ENCODE data around the gene CASP10. TPM values are rescaled to one million over a fixed set of nuclear protein-coding genes. Genes with fewer than 3 reads are reported as not detected.
A peak's percentile ranks its signal among the peaks of the same experiment; 100 is the strongest.
"Not testable (repeated sequence)": the region's sequence is repeated elsewhere in the genome, so short reads cannot be mapped to it uniquely, and the experiment has no call there.

CASP10 gene
- total RNA-seq, 2 experiments from 2014 or later, result 40.7 to 42.8 TPM

DNA sequence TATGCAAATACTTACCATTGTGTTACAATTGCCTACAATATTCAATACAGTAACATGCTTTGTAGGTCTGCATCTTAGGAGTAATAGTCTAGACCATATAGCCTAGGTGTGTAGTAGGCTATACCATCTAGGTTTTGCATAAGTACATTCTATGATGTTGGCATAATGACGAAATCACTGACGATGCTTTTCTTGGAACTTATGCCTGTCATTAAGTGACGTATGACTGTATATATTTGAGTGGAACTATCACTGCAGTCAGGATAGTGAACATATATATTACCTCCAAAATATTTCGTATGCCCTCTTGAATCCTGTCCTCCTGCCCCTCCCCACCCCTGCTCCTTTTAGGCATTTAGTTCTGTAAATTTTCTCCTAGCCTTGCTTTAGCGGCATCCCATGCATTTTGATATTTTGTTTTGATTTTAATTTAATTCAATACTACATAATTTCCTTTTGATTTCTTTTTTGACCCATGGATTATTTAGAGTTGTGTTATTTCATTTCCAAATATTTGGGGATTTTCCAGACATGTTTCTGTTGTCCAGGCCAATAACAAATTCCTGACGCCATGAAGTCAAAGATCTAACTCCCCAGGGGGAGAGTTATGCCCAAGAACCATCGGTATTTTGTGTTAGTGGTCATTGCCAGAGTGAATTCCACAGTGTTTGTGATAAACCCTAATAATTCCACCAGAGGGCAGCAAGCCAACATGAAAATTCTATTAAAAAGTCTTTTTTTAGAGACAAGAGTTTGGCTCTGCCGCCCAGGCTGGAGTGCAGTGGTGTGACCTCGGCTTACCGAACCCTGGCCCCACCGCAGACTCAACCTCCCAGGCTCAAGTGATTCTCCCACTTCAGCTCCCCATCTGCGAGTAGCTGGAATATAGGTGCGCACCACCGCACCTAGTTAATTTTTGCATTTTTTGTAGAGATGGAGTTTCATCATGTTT, 53.2 kb downstream of the CASP10 start:
- Mint-ChIP-seq H3K27ac (peak overlapping the region; percentile 82), H3K4me1 (ENCODE audit: low read depth) (peaks cover 47% of the 10 kb centered on the region), H3K4me3 (peak overlapping the region; percentile 98), H3K27me3 (ENCODE audit: low read depth) (no peaks in the 10 kb centered on the region), H3K36me3 (ENCODE audit: low read depth) (peaks cover 56% of the 10 kb centered on the region), H3K9me3 (ENCODE audit: insufficient read depth) (no peaks in the 10 kb centered on the region)
- peak; percentile 8 for ATAC-seq
- CTCF ChIA-PET, result interaction anchor here (0.5 to 4.6 kb wide), 26 partner anchors 15 to 943 kb away, joined by 3 to 455 read pairs (median 4); partner anchors contain the start of genes CASP10, CASP8 and CFLAR
- DNase-seq, result peak; percentile 77
- POLR2A ChIA-PET, result interaction anchor here (0.6 to 7.1 kb wide), 4 partner anchors 15 to 26 kb away, joined by 3 to 221 read pairs (median 18); partner anchors contain the start of gene CASP8

DNA sequence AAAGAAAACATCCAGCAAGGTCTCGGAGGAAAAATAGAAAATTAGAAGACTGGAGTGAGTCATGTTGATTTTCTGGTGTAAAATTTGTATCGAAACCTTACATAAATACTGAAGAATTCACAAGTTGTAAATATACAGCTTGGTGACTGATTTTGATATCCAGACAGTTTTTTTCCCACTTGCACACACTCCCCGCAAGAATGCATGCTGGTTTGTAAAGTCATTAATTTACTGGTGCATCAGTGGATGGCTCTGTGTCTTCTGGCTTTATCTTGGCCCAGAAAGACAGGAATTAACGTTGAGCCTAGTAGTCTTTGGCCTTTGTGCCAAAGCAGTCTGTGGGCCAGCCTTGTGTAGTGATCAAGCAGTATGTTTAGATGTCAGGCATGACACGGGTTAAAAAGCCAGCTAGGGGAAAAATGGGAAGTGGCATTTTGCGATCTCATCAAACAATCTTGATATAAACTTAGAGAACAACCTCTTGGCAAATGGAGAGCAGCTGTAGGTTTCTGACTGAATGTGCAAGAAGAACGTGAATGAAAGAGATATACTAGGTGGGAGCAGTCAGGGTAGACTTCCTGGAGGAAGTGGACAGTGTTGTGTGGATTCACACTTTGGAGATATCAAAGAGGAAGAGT, 54.7 kb downstream of the CASP10 start:
- H3K4me1 Mint-ChIP-seq (ENCODE audit: low read depth), result peaks cover 33% of the 10 kb centered on the region
- peak overlapping the region; percentile 55 for H3K27ac Mint-ChIP-seq
- no peak for DNase-seq
- H3K27me3 Mint-ChIP-seq (ENCODE audit: low read depth), result no peaks in the 10 kb centered on the region
- no peak for ATAC-seq
- peaks cover 69% of the 10 kb centered on the region for H3K36me3 Mint-ChIP-seq (ENCODE audit: low read depth)
- H3K9me3 Mint-ChIP-seq (ENCODE audit: insufficient read depth), result peaks cover 4% of the 10 kb centered on the region
- ChIA-PET CTCF (interaction anchor here (0.9 to 2.9 kb wide), 11 partner anchors 15 to 224 kb away, joined by 3 to 45 read pairs (median 5); partner anchors contain the start of genes CASP10, STRADB and TRAK2), POLR2A (interaction anchor here (0.6 to 7.1 kb wide), 5 partner anchors 14 to 197 kb away, joined by 3 to 221 read pairs (median 3); partner anchors contain the start of gene CASP8)
- no peak overlapping the region for H3K4me3 Mint-ChIP-seq

DNA sequence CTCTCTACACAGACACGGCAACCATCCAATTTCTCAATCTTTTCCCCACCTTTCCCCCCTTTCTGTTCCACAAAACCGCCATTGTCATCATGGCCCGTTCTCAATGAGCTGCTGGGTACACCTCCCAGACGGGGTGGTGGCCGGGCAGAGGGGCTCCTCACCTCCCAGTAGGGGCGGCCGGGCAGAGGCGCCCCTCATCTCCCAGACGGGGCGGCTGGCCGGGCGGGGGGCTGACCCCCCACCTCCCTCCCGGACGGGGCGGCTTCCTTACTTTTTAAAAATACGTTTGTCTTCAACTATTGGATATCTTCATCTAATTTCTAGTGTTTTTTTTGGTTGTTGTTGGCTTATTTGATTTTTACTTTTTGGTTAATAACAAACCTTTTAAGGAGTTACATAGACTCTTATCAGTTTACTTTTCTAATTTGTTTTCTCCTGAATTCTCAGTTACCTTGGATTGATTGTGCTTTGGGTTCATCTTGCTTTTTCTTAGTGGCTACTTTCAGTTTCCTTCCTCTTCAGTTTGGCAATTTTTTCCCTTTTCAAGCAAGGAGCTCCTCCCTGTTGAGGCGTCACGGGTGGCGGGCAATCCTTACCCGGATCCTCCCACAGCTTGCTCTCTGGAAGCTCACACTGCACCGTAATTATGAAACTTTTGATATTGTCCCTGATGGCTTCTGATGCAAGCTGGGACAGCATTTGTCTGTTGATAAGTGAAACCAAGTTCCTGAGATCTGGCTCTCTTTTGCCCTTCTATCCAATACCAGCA, 56.4 kb downstream of the CASP10 start:
- Mint-ChIP-seq H3K27ac (peak overlapping the region; percentile 69), H3K36me3 (ENCODE audit: low read depth) (peaks cover 70% of the 10 kb centered on the region), H3K4me1 (ENCODE audit: low read depth) (peaks cover 30% of the 10 kb centered on the region)
- H3K4me3 Mint-ChIP-seq; POLR2A ChIA-PET; ATAC-seq; H3K9me3 Mint-ChIP-seq (ENCODE audit: insufficient read depth); H3K27me3 Mint-ChIP-seq (ENCODE audit: low read depth); CTCF ChIA-PET: not testable (repeated sequence)
- DNase-seq, result peak; percentile 12

DNA sequence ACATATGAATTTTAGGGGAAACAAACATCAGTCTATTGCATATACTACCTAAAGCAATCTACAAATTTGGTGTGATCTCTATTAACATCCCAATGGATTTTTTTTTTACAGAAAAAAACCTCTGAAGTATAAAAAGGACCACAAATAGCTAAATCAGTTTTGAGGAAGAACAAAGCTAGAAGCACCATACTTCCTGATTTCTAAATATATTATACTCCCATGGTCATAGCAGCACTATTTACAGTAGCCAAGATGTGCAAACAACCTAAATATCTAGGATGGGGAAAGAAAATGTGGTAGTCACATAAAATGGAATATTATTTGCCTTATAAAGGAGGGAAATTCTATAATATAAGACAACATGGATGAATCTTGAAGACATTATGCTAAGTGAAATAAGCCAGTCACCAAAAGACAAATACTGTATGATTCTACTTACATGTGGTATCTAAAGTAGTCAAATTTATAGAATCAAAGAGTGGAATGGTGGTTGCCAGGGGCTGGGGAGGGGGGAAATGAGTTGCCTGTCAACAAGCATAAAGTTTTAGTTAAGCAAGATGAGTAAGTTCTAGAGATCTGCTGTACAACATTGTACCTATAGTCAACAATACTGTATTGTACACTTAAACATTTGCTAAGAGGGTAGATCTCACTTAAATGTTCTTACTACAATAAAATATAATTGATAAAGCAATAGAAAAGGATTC, 59.8 kb downstream of the CASP10 start:
- Mint-ChIP-seq H3K27ac (peak overlapping the region; percentile 52), H3K27me3 (ENCODE audit: low read depth) (no peaks in the 10 kb centered on the region), H3K36me3 (ENCODE audit: low read depth) (peaks cover 63% of the 10 kb centered on the region), H3K4me3 (no peak overlapping the region), H3K9me3 (ENCODE audit: insufficient read depth) (peaks cover 4% of the 10 kb centered on the region), H3K4me1 (ENCODE audit: low read depth) (peaks cover 20% of the 10 kb centered on the region)
- ChIA-PET POLR2A (interaction anchor here (0.5 to 2.5 kb wide), 3 partner anchors 16 to 124 kb away, joined by 3 to 12 read pairs (median 3); partner anchors contain the start of gene CASP8), CTCF (interaction anchor here (0.7 to 1.6 kb wide), 5 partner anchors 9 to 121 kb away, joined by 3 to 9 read pairs (median 5); partner anchors contain the start of gene CASP8)
- ATAC-seq, result no peak
- DNase-seq, result no peak

DNA sequence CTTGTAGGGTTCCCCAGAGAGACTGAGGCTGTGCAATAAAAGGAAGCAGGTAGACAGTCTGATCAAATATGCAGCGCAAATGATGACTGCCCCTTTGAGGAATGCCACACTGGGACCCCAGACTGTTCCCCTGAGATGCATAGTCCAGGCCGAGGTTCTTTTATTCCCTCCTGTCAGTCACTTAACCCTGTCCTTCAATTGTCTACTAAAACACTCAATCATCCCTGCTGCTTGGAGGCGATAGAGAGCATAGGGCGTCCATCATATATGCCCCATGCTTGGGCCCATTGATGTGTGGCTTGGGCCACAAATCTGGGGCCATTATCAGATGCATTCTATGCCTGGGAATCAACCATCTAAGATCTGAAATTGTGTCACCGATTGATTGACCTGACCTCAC, 61.9 kb downstream of the CASP10 start:
- H3K27me3 Mint-ChIP-seq (ENCODE audit: low read depth), result no peaks in the 10 kb centered on the region
- H3K4me3 Mint-ChIP-seq, result no peak overlapping the region
- ChIA-PET CTCF (interaction anchor here (1.9 kb wide), 1 partner anchor 11 kb away, joined by 5 read pairs; no protein-coding TSS in a partner anchor), POLR2A (interaction anchor here (1.0 kb wide), 1 partner anchor 20 kb away, joined by 3 read pairs; no protein-coding TSS in a partner anchor)
- H3K9me3 Mint-ChIP-seq (ENCODE audit: insufficient read depth), result peaks cover 9% of the 10 kb centered on the region
- DNase-seq, result peak; percentile 17
- H3K36me3 Mint-ChIP-seq (ENCODE audit: low read depth), result peaks cover 66% of the 10 kb centered on the region
- ATAC-seq, result no peak
- H3K27ac Mint-ChIP-seq, result no peak overlapping the region
- peaks cover 26% of the 10 kb centered on the region for H3K4me1 Mint-ChIP-seq (ENCODE audit: low read depth)

DNA sequence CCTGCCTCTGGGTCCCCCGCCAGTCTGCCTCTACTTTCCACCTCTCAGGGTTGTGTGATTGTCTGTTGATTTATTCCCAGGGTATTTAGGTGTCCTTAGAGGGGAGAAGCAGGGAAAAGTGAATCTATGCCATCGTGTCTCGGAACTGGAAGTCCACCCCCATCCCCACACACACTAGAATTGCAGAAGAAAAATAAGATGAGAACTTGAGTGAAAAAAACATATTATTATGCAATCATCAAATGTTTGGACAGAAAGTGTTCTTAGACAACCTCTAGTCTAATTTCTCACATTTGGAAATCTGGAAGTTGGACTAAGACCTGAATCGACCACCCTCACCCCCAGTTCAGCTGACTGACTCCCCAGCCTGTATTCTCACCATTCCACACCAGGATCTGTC, 63.3 kb downstream of the CASP10 start:
- Mint-ChIP-seq H3K9me3 (ENCODE audit: insufficient read depth) (peaks cover 17% of the 10 kb centered on the region), H3K4me1 (ENCODE audit: low read depth) (peaks cover 35% of the 10 kb centered on the region), H3K27ac (peak overlapping the region; percentile 65), H3K36me3 (ENCODE audit: low read depth) (peaks cover 66% of the 10 kb centered on the region), H3K27me3 (ENCODE audit: low read depth) (no peaks in the 10 kb centered on the region), H3K4me3 (no peak overlapping the region)
- no peak for ATAC-seq
- peak; percentile 15 for DNase-seq
- ChIA-PET CTCF (interaction anchor here (1.0 to 1.7 kb wide), 3 partner anchors 11 to 117 kb away, joined by 3 to 4 read pairs (median 3); no protein-coding TSS in a partner anchor), POLR2A (interaction anchor here (1.0 kb wide), 1 partner anchor 14 kb away, joined by 6 read pairs; the partner anchor contains the start of gene CASP8)

DNA sequence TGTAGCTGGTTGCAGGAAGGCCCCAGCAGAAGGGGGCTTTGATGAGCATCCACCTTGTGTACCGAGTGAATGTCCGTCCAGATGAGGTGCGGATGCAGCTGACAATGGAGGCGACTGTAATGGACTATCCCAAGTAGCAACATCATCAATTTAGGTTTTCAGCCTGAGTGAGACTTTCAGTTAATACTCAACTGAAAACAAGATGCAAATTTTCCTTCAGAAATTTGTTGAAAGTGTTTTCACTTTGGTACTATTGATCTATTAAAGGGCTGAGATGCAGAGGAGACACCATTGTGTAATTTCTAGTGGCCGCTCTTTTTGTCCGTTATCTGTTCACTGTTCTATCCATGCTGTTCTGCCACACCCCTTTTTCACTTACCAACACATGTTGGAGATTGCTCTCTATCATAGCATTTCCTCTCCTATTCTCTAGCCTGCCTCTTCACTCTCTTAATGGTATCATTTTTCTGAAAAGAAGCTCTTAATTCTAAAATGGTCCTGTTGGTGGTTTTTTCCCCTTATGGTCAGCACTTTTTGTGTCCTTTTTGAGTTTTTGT, 65.4 kb downstream of the CASP10 start:
- H3K4me1 Mint-ChIP-seq (ENCODE audit: low read depth), result peaks cover 52% of the 10 kb centered on the region
- POLR2A ChIA-PET, result interaction anchor here (0.7 to 1.0 kb wide), 3 partner anchors 14 to 19 kb away, joined by 3 to 4 read pairs (median 3); no protein-coding TSS in a partner anchor
- DNase-seq, result peak; percentile 19
- H3K9me3 Mint-ChIP-seq (ENCODE audit: insufficient read depth), result peaks cover 14% of the 10 kb centered on the region
- no peak for ATAC-seq
- CTCF ChIA-PET, result interaction anchor here (1.0 kb wide), 1 partner anchor 116 kb away, joined by 3 read pairs; no protein-coding TSS in a partner anchor
- H3K36me3 Mint-ChIP-seq (ENCODE audit: low read depth), result peaks cover 67% of the 10 kb centered on the region
- H3K27me3 Mint-ChIP-seq (ENCODE audit: low read depth), result no peaks in the 10 kb centered on the region
- H3K4me3 Mint-ChIP-seq, result no peak overlapping the region
- H3K27ac Mint-ChIP-seq, result no peak overlapping the region

DNA sequence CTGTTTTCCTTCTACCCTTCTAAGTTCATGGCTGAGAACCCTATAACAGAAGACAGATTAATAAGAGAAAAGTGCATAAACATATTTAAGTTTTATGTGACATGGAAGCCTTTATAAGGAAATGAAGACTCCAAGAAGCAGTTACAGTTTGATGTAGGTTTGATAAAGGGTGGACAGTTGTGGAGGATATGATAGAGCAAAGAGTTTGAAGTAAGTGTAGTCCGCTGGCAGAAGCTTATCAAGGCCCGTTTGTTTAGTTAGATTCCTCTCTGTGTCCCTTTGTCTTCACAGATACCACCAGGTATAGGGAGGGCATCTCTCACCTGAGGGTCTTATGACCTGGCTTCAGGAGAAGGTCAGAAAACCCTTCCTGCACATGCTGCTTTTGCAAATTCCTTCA, 66.9 kb downstream of the CASP10 start:
- POLR2A ChIA-PET, result interaction anchor here (4.3 kb wide), 1 partner anchor 12 kb away, joined by 37 read pairs; the partner anchor contains the start of gene CASP8
- CTCF ChIA-PET, result no interaction called here
- no peak overlapping the region for H3K4me3 Mint-ChIP-seq

DNA sequence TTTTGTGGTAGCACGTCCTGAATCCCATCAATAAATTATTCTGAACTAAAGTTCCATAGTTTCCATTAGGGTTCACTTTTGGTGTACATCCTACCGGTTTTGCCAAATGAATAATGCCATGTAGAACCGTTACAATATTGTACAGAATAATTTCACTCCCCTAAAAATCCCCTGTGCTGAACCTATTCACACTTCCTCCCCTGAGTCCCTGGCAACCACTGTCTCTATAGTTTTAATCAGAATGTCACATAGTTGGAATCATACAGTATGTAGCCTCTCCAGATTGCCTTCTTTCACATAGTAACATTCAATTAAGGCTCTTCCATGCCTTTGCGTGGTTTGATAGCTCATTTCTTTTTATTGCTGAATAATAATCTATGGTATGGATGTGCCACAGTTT, 67.8 kb downstream of the CASP10 start:
- no peak overlapping the region for H3K27ac Mint-ChIP-seq

More for the DNA sequence above, 66.9 kb downstream of the CASP10 start:
- Mint-ChIP-seq H3K27ac (peak overlapping the region; percentile 19), H3K4me1 (ENCODE audit: low read depth) (peaks cover 66% of the 10 kb centered on the region), H3K36me3 (ENCODE audit: low read depth) (peaks cover 67% of the 10 kb centered on the region), H3K27me3 (ENCODE audit: low read depth) (no peaks in the 10 kb centered on the region), H3K9me3 (ENCODE audit: insufficient read depth) (peaks cover 14% of the 10 kb centered on the region)
- no peak for ATAC-seq
- no peak for DNase-seq

More for the DNA sequence above, 67.8 kb downstream of the CASP10 start:
- Mint-ChIP-seq H3K9me3 (ENCODE audit: insufficient read depth) (peaks cover 14% of the 10 kb centered on the region), H3K27me3 (ENCODE audit: low read depth) (no peaks in the 10 kb centered on the region), H3K4me3 (no peak overlapping the region), H3K4me1 (ENCODE audit: low read depth) (peaks cover 73% of the 10 kb centered on the region), H3K36me3 (ENCODE audit: low read depth) (peaks cover 68% of the 10 kb centered on the region)
- DNase-seq (no peak), ATAC-seq (no peak)
- POLR2A ChIA-PET, result interaction anchor here (1.3 to 4.3 kb wide), 2 partner anchors 11 to 13 kb away, joined by 3 to 37 read pairs; partner anchors contain the start of gene CASP8
- CTCF ChIA-PET, result interaction anchor here (0.9 to 6.9 kb wide), 4 partner anchors 10 to 68 kb away, joined by 3 to 50 read pairs (median 4); partner anchors contain the start of genes CASP10 and CASP8

All from activated CD8-positive, alpha-beta T cell treated with anti-CD3 and anti-CD28 coated beads, Interleukin-2, amount 10 ng/mL, durations not matched to agents 7 days and 5 days (primary cell).